Tibial nerve (tissue), 4 donors: ENCODE results near the gene EPHX1.

Experiments
- EP300 ChIP-seq, 2 donors: sonication (generic); formaldehyde crosslinking; IDR thresholded peaks; one replicate each; pipeline ENCODE4 v1.6.1; 2017; ENCODE audit warnings: antibody characterized with exemption in 2 of 2, mild to moderate bottlenecking in 1 of 2
- POLR2A ChIP-seq, 2 donors: fragments of 450-650 bp; IDR thresholded peaks; one replicate each; pipeline ENCODE4 v1.6.1; 2017; ENCODE audit warnings: antibody characterized with exemption in 2 of 2, mild to moderate bottlenecking in 2 of 2, moderate library complexity in 2 of 2
- TF ChIP-seq, protein P1 (sequence below), 5 experiments: fragments of 200-600 bp in 3 of 5; fragments of 450-650 bp in 2 of 5; sonication (generic) in 3 of 5; IDR thresholded peaks; one replicate each; pipeline ENCODE4 v1.5.1; 2016 to 2019; ENCODE audit warnings: antibody characterized with exemption in 5 of 5, mild to moderate bottlenecking in 3 of 5, moderate library complexity in 2 of 5

- TF ChIP-seq POLR2A (IDR thresholded peaks at IDR 0.05) (no peak), EP300 (IDR thresholded peaks at IDR 0.05) (no peak)
- TF ChIP-seq, protein P1, sequence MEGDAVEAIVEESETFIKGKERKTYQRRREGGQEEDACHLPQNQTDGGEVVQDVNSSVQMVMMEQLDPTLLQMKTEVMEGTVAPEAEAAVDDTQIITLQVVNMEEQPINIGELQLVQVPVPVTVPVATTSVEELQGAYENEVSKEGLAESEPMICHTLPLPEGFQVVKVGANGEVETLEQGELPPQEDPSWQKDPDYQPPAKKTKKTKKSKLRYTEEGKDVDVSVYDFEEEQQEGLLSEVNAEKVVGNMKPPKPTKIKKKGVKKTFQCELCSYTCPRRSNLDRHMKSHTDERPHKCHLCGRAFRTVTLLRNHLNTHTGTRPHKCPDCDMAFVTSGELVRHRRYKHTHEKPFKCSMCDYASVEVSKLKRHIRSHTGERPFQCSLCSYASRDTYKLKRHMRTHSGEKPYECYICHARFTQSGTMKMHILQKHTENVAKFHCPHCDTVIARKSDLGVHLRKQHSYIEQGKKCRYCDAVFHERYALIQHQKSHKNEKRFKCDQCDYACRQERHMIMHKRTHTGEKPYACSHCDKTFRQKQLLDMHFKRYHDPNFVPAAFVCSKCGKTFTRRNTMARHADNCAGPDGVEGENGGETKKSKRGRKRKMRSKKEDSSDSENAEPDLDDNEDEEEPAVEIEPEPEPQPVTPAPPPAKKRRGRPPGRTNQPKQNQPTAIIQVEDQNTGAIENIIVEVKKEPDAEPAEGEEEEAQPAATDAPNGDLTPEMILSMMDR (IDR thresholded peaks at IDR 0.05) = no peak
Measured at GRCh38 chr1:225855503-225856300, 45.8 kb downstream of the EPHX1 start.
